T-cell (primary cell): Measurements from ENCODE around the gene WDR59. TPM values are rescaled to one million over a fixed set of nuclear protein-coding genes. Genes with fewer than 3 reads are reported as not detected.

Source experiments
- ATAC-seq, 4 experiments: fragments of 200-7000 bp in 3 of 4; fragments of 150-1000 bp in 1 of 4; cut with Tn5 transposase; replicated peaks in 1 of 4; 1 replicate in 3 of 4; 2 replicates in 1 of 4; pipeline ENCODE4 v1.10.0; 2021; ENCODE audit warnings: moderate library complexity in 3 of 4, mild to moderate bottlenecking in 2 of 4, moderate number of reproducible peaks in 1 of 4
- CTCF ChIA-PET, 2 donors: fragments of 300-600 bp; sonication (Branson Sonifier 250); formaldehyde crosslinking; loops; one replicate each; lab custom pipeline; 2022; ENCODE audit warnings: antibody characterized with exemption in 2 of 2; lab: Charles Lee
- POLR2A ChIA-PET, 2 donors: fragments of 300-600 bp; sonication (Branson Sonifier 250); formaldehyde crosslinking; loops; one replicate each; lab custom pipeline; 2022; ENCODE audit warnings: antibody characterized with exemption in 2 of 2; lab: Charles Lee
- DNase-seq, 35 experiments: peaks; one replicate each; pipeline versions ENCODE4 v3.0.0 to v3.0.0-alpha.2; 2013 to 2023
- H3K27ac ChIP-seq: one replicate; pipeline ENCODE4 v1.5.1; 2013; ENCODE audit warnings: low read length
- H3K27me3 ChIP-seq, 2 experiments: replicated peaks in 1 of 2; 1 replicate in 1 of 2; 2 replicates in 1 of 2; pipeline versions ENCODE4 v1.6.1 to v1.7.0; 2013; ENCODE audit warnings: low read length in 1 of 2, mixed read lengths in 1 of 2; ENCODE audit not compliant: control insufficient read depth in 2 of 2, insufficient read depth in 2 of 2; ENCODE audit errors: extremely low read depth in 1 of 2
- H3K36me3 ChIP-seq, 2 donors: 1 replicate in 1 of 2; 2 replicates in 1 of 2; pipeline versions ENCODE4 v1.6.1 to v1.7.0; 2013; ENCODE audit warnings: low read length in 1 of 2; ENCODE audit not compliant: control insufficient read depth in 2 of 2, insufficient read depth in 1 of 2; ENCODE audit errors: extremely low read depth in 1 of 2
- H3K4me1 ChIP-seq, 2 experiments: 1 replicate in 1 of 2; 2 replicates in 1 of 2; pipeline versions ENCODE4 v1.6.1 to v1.7.0; 2013; ENCODE audit warnings: low read length in 2 of 2, mixed read lengths in 1 of 2; ENCODE audit not compliant: insufficient read depth in 2 of 2, control insufficient read depth in 1 of 2; ENCODE audit errors: extremely low read depth in 1 of 2
- H3K4me3 ChIP-seq, 2 donors: 1 replicate in 1 of 2; 2 replicates in 1 of 2; pipeline versions ENCODE4 v1.5.1 to v1.7.0; 2013; ENCODE audit warnings: mild to moderate bottlenecking in 2 of 2, low read length in 1 of 2, moderate library complexity in 1 of 2; ENCODE audit not compliant: control insufficient read depth in 1 of 2; ENCODE audit errors: extremely low read depth in 1 of 2
- H3K9me3 ChIP-seq: 2 replicates; pipeline ENCODE4 v1.7.0; 2013
- H3K27ac Mint-ChIP-seq, 2 donors: one replicate each; pipeline ENCODE4 v1.8.0; 2020 to 2021; ENCODE audit warnings: mild to moderate bottlenecking in 2 of 2, mixed read lengths in 2 of 2
- H3K27me3 Mint-ChIP-seq, 2 donors: one replicate each; pipeline ENCODE4 v1.8.0; 2021 to 2022; ENCODE audit warnings: mixed read lengths in 2 of 2
- H3K36me3 Mint-ChIP-seq: one replicate; pipeline ENCODE4 v1.8.0; 2021; ENCODE audit warnings: mixed read lengths
- H3K4me1 Mint-ChIP-seq, 3 donors: one replicate each; pipeline ENCODE4 v1.8.0; 2020 to 2022; ENCODE audit warnings: mixed read lengths in 3 of 3, mild to moderate bottlenecking in 1 of 3
- H3K4me3 Mint-ChIP-seq, 3 donors: one replicate each; pipeline ENCODE4 v1.8.0; 2020 to 2022; ENCODE audit warnings: mild to moderate bottlenecking in 3 of 3, mixed read lengths in 3 of 3, moderate library complexity in 3 of 3
- H3K9me3 Mint-ChIP-seq, 3 donors: one replicate each; pipeline ENCODE4 v1.8.0; 2020 to 2022; ENCODE audit warnings: mixed read lengths in 3 of 3
- WGBS: methylation state at CpG from one replicate; pipeline ENCODE4 v1.1.5; 2013; ENCODE audit warnings: missing lambda C conversion rate; ENCODE audit not compliant: insufficient coverage; 5-methylcytosine and 5-hydroxymethylcytosine counted together
- total RNA-seq, 35 experiments: library from RNA in 6 of 35; stranded (reverse) in 6 of 35; fragments of 120-200 nt in 1 of 35; gene quantifications; one replicate each; pipeline versions ENCODE4 v1.2.1 to v1.2.4 and lab custom pipeline; 2013 to 2026

WDR59 gene
- total RNA-seq, 5 donors from 2014 or later (not counting 1 experiment from before 2014, with no cell fraction given), result 97.7 to 120 (median 108) TPM

DNA sequence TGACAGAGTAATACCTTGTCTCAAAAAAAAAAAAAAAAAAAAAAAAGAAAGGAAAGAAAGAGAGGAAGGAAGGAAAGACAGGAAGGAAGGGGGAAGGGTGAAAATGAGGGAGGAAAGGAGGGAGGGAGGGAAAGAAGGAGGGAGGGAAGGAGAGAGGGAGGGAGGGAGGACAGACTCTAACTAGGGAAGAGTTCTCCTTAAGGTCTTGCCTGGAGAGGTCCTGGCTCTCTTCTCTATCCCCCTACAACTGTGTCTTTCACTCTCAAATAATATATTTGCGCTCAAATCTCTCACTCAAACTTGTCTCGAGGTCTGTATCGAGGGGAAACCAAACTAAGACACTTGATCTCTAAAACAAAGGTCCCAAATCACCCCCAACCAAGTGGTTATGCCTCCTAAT, 35.6 kb downstream of the WDR59 start:
- POLR2A ChIA-PET, result no interaction called here
- peaks cover 8 to 56% of the 10 kb centered on the region in 2 donors for H3K36me3 ChIP-seq
- no peak overlapping the region for H3K27ac Mint-ChIP-seq

DNA sequence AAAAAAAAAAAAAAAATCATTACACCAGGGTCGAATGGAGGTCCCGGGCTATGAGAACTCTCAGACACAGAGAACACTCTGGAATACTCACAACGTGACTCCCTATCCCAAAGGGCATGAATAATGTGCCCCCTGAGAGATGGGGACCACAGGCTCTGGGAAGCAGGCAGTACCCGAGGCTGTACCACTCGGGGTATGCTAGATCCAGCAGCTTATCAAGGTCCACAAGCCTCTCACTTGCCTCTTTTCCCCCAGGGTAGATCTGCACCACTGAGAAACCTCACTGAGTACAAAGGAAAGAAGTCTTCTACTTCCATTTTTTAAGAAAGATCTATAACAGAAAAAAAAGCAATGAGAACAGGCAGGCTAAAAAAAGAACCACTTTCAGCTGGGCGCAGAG, 40.5 kb downstream of the WDR59 start:
- Histone ChIP-seq H3K27ac (no peak overlapping the region), H3K27me3 (no peaks in the 10 kb centered on the region), H3K36me3 (peaks cover 17 to 64% of the 10 kb centered on the region in 2 donors), H3K9me3 (no peaks in the 10 kb centered on the region), H3K4me3 (no peak overlapping the region), H3K4me1 (no peaks in the 10 kb centered on the region)
- DNase-seq (no peak), ATAC-seq (no peak)
- Mint-ChIP-seq H3K9me3 (no peaks in the 10 kb centered on the region), H3K4me3 (no peak overlapping the region), H3K27me3 (no peaks in the 10 kb centered on the region), H3K36me3 (peaks cover 61% of the 10 kb centered on the region), H3K4me1 (peaks cover 0 to 2% (median 0%) of the 10 kb centered on the region in 3 donors), H3K27ac (no peak overlapping the region)
- ChIA-PET CTCF (no interaction called here), POLR2A (no interaction called here)
- 98% methylated on average over 4 of the region's 6 CpGs for WGBS

More for the DNA sequence above, 35.6 kb downstream of the WDR59 start:
- no CpG with 5 or more reads among the region's 3 CpGs for WGBS
- Histone ChIP-seq H3K9me3 (no peaks in the 10 kb centered on the region), H3K27ac (no peak overlapping the region), H3K27me3 (no peaks in the 10 kb centered on the region), H3K4me3 (no peak overlapping the region), H3K4me1 (no peaks in the 10 kb centered on the region)
- Mint-ChIP-seq H3K4me1 (peaks cover 0 to 2% (median 0%) of the 10 kb centered on the region in 3 donors), H3K4me3 (no peak overlapping the region), H3K9me3 (no peaks in the 10 kb centered on the region), H3K36me3 (peaks cover 54% of the 10 kb centered on the region), H3K27me3 (no peaks in the 10 kb centered on the region)
- CTCF ChIA-PET, result no interaction called here
- ATAC-seq (no peak), DNase-seq (no peak)

DNA sequence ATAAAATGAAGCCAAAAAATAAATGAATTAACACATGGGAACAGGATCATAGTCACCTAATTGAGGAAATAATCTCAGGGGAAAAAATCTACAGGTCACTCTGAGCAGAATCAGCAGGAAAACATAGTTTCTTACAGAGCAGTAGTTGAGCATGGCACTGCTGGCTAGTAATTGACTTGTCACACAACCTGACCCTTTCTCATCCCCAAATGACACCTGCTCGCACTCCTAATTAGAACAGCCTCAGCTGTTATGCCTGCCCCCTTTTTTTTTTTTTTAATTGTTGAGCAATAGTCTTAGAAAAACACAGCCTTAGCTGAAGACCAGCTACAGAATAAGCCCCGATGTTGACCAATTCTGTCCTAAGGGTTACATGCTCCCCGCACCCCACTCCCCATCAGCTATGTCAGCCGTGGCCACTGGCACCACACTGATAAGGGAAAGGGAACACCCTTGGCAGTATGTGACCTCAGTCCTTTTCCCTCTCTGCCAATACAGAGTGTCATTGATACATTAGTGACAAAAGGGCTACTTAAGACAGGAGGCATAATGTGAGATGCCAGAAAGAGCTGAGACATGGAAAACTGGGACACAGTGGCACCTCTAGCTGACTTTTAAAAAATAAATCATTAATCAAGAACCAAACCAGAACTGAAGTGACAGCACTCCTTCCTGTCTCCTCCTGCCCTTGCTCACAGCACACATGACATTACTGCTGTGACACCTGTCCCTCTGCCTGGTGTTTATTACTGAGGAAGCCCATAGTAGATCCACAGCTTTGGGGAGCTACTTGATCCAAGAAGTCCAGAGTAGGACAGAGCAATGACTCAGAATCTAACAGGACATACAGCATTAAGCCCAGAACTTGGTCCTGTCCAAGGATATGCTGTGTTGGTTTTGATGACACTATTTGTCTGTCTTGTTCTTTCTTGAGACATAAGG, 41.7 kb downstream of the WDR59 start:
- Mint-ChIP-seq H3K4me1 (peaks cover 0 to 2% (median 0%) of the 10 kb centered on the region in 3 donors), H3K36me3 (peaks cover 55% of the 10 kb centered on the region), H3K4me3 (no peak overlapping the region), H3K27ac (no peak overlapping the region), H3K9me3 (no peaks in the 10 kb centered on the region), H3K27me3 (no peaks in the 10 kb centered on the region)
- ATAC-seq (no peak), DNase-seq (no peak)
- CTCF ChIA-PET, result interaction anchor here (0.5 to 1.3 kb wide), 2 partner anchors 109 to 168 kb away, joined by 3 to 6 read pairs; no protein-coding TSS in a partner anchor
- no peaks in the 10 kb centered on the region for H3K9me3 ChIP-seq
- no peaks in the 10 kb centered on the region for H3K27me3 ChIP-seq
- H3K4me1 ChIP-seq, result no peaks in the 10 kb centered on the region
- WGBS, result 100% methylated on average over 1 of the region's 4 CpGs
- H3K4me3 ChIP-seq, result no peak overlapping the region
- POLR2A ChIA-PET, result interaction anchor here in 1 of 2 donors (0.5 kb wide), 1 partner anchor 49 kb away, joined by 3 read pairs; no protein-coding TSS in a partner anchor
- no peak overlapping the region for H3K27ac ChIP-seq
- H3K36me3 ChIP-seq, result peaks cover 20 to 64% of the 10 kb centered on the region in 2 donors

DNA sequence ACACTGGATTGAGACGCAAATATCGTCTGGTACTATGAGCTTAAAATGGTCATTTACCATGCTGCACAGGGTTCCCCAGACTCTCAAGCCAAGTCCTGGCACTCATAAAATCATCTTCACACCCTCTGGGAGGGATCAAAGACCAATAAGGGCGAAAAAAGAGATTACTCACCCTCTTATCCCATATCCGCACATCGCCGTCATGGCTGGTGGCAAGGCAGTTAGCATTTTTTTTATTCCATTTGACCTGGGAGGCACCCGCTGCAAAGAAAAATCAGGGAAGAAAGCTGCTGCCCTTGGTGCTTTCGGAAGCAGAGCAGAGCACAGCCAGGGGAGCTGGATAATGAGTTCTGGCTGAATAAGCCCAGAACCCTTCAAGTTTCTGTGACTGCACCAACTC, 42.4 kb downstream of the WDR59 start:
- Mint-ChIP-seq H3K27me3 (no peaks in the 10 kb centered on the region), H3K9me3 (no peaks in the 10 kb centered on the region), H3K4me1 (no peaks in the 10 kb centered on the region), H3K36me3 (peaks cover 55% of the 10 kb centered on the region), H3K27ac (no peak overlapping the region), H3K4me3 (no peak overlapping the region)
- ChIA-PET CTCF (interaction anchor here in 1 of 2 donors (1.3 kb wide), 1 partner anchor 169 kb away, joined by 3 read pairs; no protein-coding TSS in a partner anchor), POLR2A (interaction anchor here in 1 of 2 donors (0.5 kb wide), 1 partner anchor 48 kb away, joined by 3 read pairs; no protein-coding TSS in a partner anchor)
- H3K27me3 ChIP-seq, result no peaks in the 10 kb centered on the region
- WGBS, result 95% methylated on average over 2 of the region's 8 CpGs
- no peaks in the 10 kb centered on the region for H3K4me1 ChIP-seq
- no peaks in the 10 kb centered on the region for H3K9me3 ChIP-seq
- peaks cover 15 to 66% of the 10 kb centered on the region in 2 donors for H3K36me3 ChIP-seq
- no peak for DNase-seq
- ATAC-seq, result no peak
- no peak overlapping the region for H3K27ac ChIP-seq
- no peak overlapping the region for H3K4me3 ChIP-seq

DNA sequence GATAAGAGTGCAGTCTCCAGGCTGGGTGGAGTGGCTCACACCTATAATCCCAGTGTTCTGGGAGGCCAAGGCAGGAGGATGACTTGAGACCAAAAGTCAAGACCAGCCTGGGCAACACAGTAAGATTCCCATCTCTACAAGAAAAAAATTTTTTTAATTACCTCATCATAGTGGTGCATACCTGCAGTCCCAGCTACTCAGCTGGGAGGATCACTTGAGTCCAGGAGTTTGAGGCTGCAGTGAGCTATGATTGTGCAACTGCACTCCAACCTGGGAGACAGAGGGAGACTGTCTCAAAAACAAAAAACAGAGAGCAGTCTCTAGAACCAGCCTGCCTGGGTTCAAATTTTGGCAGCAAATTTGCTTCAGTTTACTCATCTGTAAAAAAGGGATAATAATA, 45.2 kb downstream of the WDR59 start:
- H3K36me3 ChIP-seq, result peaks cover 12 to 54% of the 10 kb centered on the region in 2 donors
- no peaks in the 10 kb centered on the region for H3K4me1 ChIP-seq
- no peaks in the 10 kb centered on the region for H3K27me3 ChIP-seq
- Mint-ChIP-seq H3K4me3 (no peak overlapping the region), H3K36me3 (peaks cover 51% of the 10 kb centered on the region), H3K27me3 (no peaks in the 10 kb centered on the region), H3K27ac (no peak overlapping the region), H3K9me3 (no peaks in the 10 kb centered on the region), H3K4me1 (peaks cover 0 to 4% (median 3%) of the 10 kb centered on the region in 3 donors)
- no peak overlapping the region for H3K27ac ChIP-seq
- DNase-seq, result no peak
- POLR2A ChIA-PET, result interaction anchor here in 1 of 2 donors (0.7 kb wide), 1 partner anchor 364 kb away, joined by 7 read pairs; no protein-coding TSS in a partner anchor
- CTCF ChIA-PET, result no interaction called here
- no peak for ATAC-seq
- no peak overlapping the region for H3K4me3 ChIP-seq
- no peaks in the 10 kb centered on the region for H3K9me3 ChIP-seq

DNA sequence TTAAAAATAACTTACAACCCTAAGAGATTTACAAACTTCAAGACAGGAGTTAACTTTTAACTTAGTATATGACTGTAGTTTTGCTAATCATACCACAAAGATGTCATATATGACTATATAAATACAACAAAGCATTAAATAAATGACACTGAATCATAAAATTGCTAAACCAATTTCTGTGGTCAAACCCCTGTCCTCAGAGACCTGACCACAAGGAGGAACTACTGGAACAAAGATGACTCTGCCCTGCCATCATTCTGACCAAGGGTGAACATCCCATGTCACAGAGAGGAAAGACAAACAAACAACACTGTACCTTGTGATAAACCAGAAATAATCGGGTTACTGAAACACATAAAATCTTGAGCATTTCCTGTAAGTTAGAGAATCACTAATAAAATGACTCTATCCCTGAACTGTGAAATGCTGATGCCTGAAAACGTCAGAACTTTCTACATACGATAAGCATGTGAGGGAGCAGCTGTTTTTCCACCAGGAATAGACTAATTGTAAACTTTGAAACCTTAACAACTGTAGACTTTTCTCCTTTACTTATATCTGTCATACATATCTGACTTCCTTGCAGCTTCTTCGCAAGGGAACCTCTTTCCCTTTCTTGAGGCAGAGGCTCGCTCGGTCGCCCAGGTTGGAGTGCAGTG, 47.9 kb downstream of the WDR59 start:
- CTCF ChIA-PET, result no interaction called here
- peaks cover 45% of the 10 kb centered on the region for H3K36me3 Mint-ChIP-seq

More for the DNA sequence above, 47.9 kb downstream of the WDR59 start:
- POLR2A ChIA-PET, result no interaction called here
- H3K27ac ChIP-seq, result no peak overlapping the region
- no peak overlapping the region for H3K4me3 ChIP-seq
- no peak for ATAC-seq
- no peaks in the 10 kb centered on the region for H3K9me3 ChIP-seq
- no peaks in the 10 kb centered on the region for H3K27me3 Mint-ChIP-seq
- no peak overlapping the region for H3K4me3 Mint-ChIP-seq
- no peaks in the 10 kb centered on the region for H3K27me3 ChIP-seq
- H3K4me1 ChIP-seq, result no peaks in the 10 kb centered on the region
- peaks cover 8 to 44% of the 10 kb centered on the region in 2 donors for H3K36me3 ChIP-seq
- no peak overlapping the region for H3K27ac Mint-ChIP-seq
- no peaks in the 10 kb centered on the region for H3K9me3 Mint-ChIP-seq
- DNase-seq, result peak in 2 of 35 experiments; percentile 3 to 17
- peaks cover 3 to 5% (median 4%) of the 10 kb centered on the region in 3 donors for H3K4me1 Mint-ChIP-seq
- WGBS, result 64% methylated on average over 4 of the region's 7 CpGs
